Renal cortex interstitium (tissue), 11 donors: ENCODE results near the gene JRKL. TPM values are rescaled to one million over a fixed set of nuclear protein-coding genes. Genes with fewer than 3 reads are reported as not detected.
A peak's percentile ranks its signal among the peaks of the same experiment; 100 is the strongest.
"Not testable (repeated sequence)": the region's sequence is repeated elsewhere in the genome, so short reads cannot be mapped to it uniquely, and the experiment has no call there.

Experiments used
- DNase-seq, 11 donors: peaks; one replicate each; pipeline ENCODE4 v3.0.0-alpha.2; 2013; ENCODE audit warnings: low read depth in 9 of 11, low spot score in 4 of 11; ENCODE audit errors: extremely low read depth in 1 of 11
- polyA plus RNA-seq, 3 donors: library from polyadenylated mRNA; unstranded; fragments of 120-200 nt; gene quantifications; one replicate each; pipeline ENCODE4 v1.2.1, GENCODE V29; 2013; ENCODE audit not compliant: insufficient read length in 3 of 3

The JRKL gene
- polyA plus RNA-seq, 3 donors: 22.4 to 26.5 (median 24.0) TPM

GRCh38 chr11:96388891-96389719, 708 bp upstream of the JRKL start:
- DNase-seq: peak in 9 of 11 donors; percentile 49 to 78 (median 71)

- peak in 4 of 11 donors; percentile 4 to 15 (median 11) for DNase-seq
Measured at GRCh38 chr11:96390488-96390792, 627 bp downstream of the JRKL start.

GRCh38 chr11:96391698-96392307, 2.0 kb downstream of the JRKL start:
- DNase-seq: no peak

- DNase-seq: peak in 4 of 11 donors; percentile 15 to 37 (median 20)
Measured at GRCh38 chr11:96393753-96394348, 4.0 kb downstream of the JRKL start.

GRCh38 chr11:96394773-96395172, 5.0 kb downstream of the JRKL start:
- no peak for DNase-seq

- DNase-seq: no peak
Measured at GRCh38 chr11:96396637-96397036, 6.8 kb downstream of the JRKL start.

- no peak for DNase-seq
Measured at GRCh38 chr11:96397863-96398262, 8.1 kb downstream of the JRKL start.

GRCh38 chr11:96400697-96401096, 10.9 kb downstream of the JRKL start:
- DNase-seq: no peak

- DNase-seq: not testable (repeated sequence)
Measured at GRCh38 chr11:96411412-96411811, 21.6 kb downstream of the JRKL start.

GRCh38 chr11:96412761-96413381, 23.1 kb downstream of the JRKL start:
- DNase-seq: no peak

- no peak for DNase-seq
Measured at GRCh38 chr11:96413408-96413807, 23.6 kb downstream of the JRKL start.

GRCh38 chr11:96424693-96425092, 34.9 kb downstream of the JRKL start:
- no peak for DNase-seq

GRCh38 chr11:96430668-96431067, 40.9 kb downstream of the JRKL start:
- no peak for DNase-seq

- not testable (repeated sequence) for DNase-seq
Measured at GRCh38 chr11:96432654-96433053, 42.8 kb downstream of the JRKL start.

Other genes with a start within 250 kb of the JRKL start
- gene MAML2, start 46.8 kb upstream of the JRKL start, polyA plus RNA-seq: 10 to 100 TPM; 30.1 to 32.2 (median 32.0) TPM
- 10 to 100 TPM; 45.3 to 58.4 (median 54.3) TPM for gene CCDC82, start 101 bp upstream of the JRKL start, polyA plus RNA-seq